GM13977 (cell line): ENCODE results near the gene KCTD8.

Experiments
- DNase-seq: peaks from one replicate; pipeline ENCODE4 v3.0.0; 2012; ENCODE audit warnings: low spot score
- CTCF ChIP-seq: IDR thresholded peaks from 2 replicates; pipeline ENCODE4 v1.5.1; 2012; ENCODE audit warnings: mild to moderate bottlenecking, control low read depth; ENCODE audit not compliant: insufficient read depth; ENCODE audit errors: extremely low read depth, missing control alignments
- in situ Hi-C: fragments of 300-500 bp; cut with MboI; formaldehyde crosslinking; loops from one replicate; pipeline ENCODE4 v1.12.0; 2022; ENCODE audit warnings: low sequenced_read_pairs, low pct_unique_long_range_greater_than_20kb, mixed read lengths, inconsistent platforms; ENCODE audit not compliant: unreplicated experiment

The KCTD8 gene

DNA sequence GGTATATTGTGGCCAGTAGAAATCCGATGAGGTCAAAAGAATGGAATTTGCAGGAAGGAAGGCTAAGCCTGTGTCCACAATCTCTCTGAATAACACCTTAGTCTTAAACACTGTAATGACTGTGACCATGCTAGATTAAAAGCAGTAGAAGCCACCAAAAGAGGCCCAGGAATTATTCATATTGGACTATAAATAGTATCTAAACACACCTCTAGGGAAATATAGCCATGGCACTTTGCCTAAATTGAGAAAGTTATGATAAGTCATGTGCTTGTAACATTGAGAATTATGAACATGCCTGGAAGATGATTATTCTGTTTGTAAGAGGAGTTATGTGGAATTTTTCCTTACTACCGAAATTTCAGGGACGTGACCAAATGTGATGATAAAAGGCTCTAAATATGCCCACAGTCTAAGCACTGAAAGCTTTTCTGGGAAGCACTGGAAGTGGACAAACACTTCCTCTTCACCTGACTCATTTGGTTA, 298.5 kb downstream of the KCTD8 start:
- no peak for DNase-seq
- in situ Hi-C loops: no loop called here
- no peak for TF ChIP-seq CTCF

DNA sequence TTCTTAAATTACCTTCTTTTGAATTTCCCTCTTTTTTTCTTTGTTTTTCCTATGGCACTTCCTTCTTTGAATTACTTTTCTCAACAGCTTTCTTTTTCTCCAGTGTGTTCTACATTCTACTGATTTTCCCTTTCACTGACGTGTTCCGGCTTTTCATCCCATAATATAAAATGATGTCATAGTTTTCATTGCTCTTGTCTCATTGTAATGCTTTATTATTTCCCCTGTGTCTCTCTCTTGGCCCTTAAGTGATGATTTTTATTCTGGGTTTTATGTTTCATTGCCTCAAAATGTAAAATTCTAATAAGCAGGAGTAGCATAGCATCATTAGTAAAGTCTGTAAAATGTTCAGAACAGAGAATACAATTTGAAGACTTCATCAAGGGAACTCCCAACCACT, 299.3 kb downstream of the KCTD8 start:
- DNase-seq: no peak
- in situ Hi-C loops: no loop called here
- no peak for TF ChIP-seq CTCF

DNA sequence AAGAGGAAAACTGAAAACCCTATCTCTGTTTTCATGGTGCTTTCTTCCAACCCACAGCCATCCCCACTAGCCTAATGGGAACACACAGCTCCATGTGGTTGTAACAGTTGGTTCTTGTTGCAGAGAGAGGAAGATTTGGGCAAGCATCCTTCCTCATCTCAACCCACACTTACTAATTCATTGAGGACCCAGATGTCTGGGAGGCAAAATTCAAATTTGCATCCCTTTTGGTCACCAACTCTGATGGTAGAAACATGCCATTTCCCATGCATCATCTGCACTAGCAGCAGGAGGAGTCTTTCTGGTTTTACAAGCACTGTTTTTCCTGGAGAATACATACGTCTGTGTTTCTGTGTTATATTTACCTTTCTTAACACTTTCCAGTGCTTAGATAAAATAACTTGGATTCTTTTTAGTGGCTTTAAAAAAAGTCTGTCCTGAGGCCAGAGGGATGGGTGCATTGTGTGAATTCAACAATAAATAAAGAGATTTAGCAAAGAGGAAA, 301.0 kb downstream of the KCTD8 start:
- no peak for TF ChIP-seq CTCF
- DNase-seq: no peak
- in situ Hi-C loops: no loop called here

GRCh38 chr4:44146516-44146915, 302.1 kb downstream of the KCTD8 start:
- DNase-seq: no peak
- in situ Hi-C loops: no loop called here
- TF ChIP-seq CTCF: no peak

GRCh38 chr4:44145868-44146267, 302.7 kb downstream of the KCTD8 start:
- in situ Hi-C loops: no loop called here

DNA sequence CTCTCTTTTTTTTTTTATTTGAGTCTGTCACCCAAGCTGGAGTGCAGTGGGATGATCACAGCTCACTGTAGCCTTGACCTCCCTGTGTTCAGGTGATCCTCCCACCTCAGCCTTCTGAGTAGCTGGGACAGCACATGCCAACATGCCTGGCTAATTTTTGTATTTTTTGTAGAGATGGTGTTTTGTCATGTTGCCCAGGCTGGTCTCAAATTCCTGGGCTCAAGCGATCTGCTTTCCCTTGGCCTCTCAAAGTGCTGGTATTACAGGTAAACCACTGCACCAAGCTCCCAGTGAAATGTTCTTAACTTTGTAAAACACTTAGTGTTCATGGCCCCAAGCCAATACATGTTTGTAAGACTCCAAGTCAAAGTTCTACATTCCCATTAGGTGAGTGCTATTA, 316.1 kb downstream of the KCTD8 start:
- in situ Hi-C loops: no loop called here
- DNase-seq: no peak
- TF ChIP-seq CTCF: no peak

More at GRCh38 chr4:44145868-44146267, 302.7 kb downstream of the KCTD8 start:
- no peak for DNase-seq
- no peak for TF ChIP-seq CTCF
